Renal cortex interstitium (tissue), 15 donors: ENCODE results near the gene SLC25A46. TPM values are rescaled to one million over a fixed set of nuclear protein-coding genes. Genes with fewer than 3 reads are reported as not detected.
A peak's percentile ranks its signal among the peaks of the same experiment; 100 is the strongest.
"Not testable (repeated sequence)": the region's sequence is repeated elsewhere in the genome, so short reads cannot be mapped to it uniquely, and the experiment has no call there.

Source experiments
- DNase-seq, 11 donors: peaks; one replicate each; pipeline ENCODE4 v3.0.0-alpha.2; 2013; ENCODE audit warnings: low read depth in 9 of 11, low spot score in 4 of 11; ENCODE audit errors: extremely low read depth in 1 of 11
- long read RNA-seq, 16 experiments: transcript quantifications; one replicate each; lab custom pipeline, GENCODE V29; 2026
- polyA plus RNA-seq, 3 donors: library from polyadenylated mRNA; unstranded; fragments of 120-200 nt; gene quantifications; one replicate each; pipeline ENCODE4 v1.2.1, GENCODE V29; 2013; ENCODE audit not compliant: insufficient read length in 3 of 3

SLC25A46 gene
- polyA plus RNA-seq: 10 to 100 TPM; 45.5 to 57.3 (median 54.0) TPM
- long read RNA-seq, donor 1, full-length matches to known transcripts: 10 of 10 reads
- long read RNA-seq, donor 1, partial matches to known transcripts: 0 of 10 reads
- long read RNA-seq, donor 1, other reads (novel, unspliced or antisense): 0 of 10 reads
- long read RNA-seq, donor 2, full-length matches to known transcripts: 8 of 8 reads
- long read RNA-seq, donor 2, partial matches to known transcripts: 0 of 8 reads
- long read RNA-seq, donor 2, other reads (novel, unspliced or antisense): 0 of 8 reads
- long read RNA-seq, donor 3, transcript SLC25A46-201 (8 exons, 2,385 nt): major isoform, 13 of 21 reads
- long read RNA-seq, donor 3, partial matches to known transcripts: 7 of 21 reads
- long read RNA-seq, donor 3, other reads (novel, unspliced or antisense): 0 of 21 reads
- long read RNA-seq, donor 4, full-length matches to known transcripts: 6 of 6 reads
- long read RNA-seq, donor 4, partial matches to known transcripts: 0 of 6 reads
- long read RNA-seq, donor 4, other reads (novel, unspliced or antisense): 0 of 6 reads
- long read RNA-seq, donor 5: 0 reads
- long read RNA-seq, donor 6, full-length matches to known transcripts: 10 of 10 reads
- long read RNA-seq, donor 6, partial matches to known transcripts: 0 of 10 reads
- long read RNA-seq, donor 6, other reads (novel, unspliced or antisense): 0 of 10 reads
- long read RNA-seq, donor 7, transcript SLC25A46-201 (8 exons, 2,385 nt): major isoform, 8 of 9 reads
- long read RNA-seq, donor 7, partial matches to known transcripts: 0 of 9 reads
- long read RNA-seq, donor 7, other reads (novel, unspliced or antisense): 0 of 9 reads
- long read RNA-seq, donor 8: 0 reads
- long read RNA-seq, donor 9, full-length matches to known transcripts: 7 of 7 reads
- long read RNA-seq, donor 9, partial matches to known transcripts: 0 of 7 reads
- long read RNA-seq, donor 9, other reads (novel, unspliced or antisense): 0 of 7 reads
- long read RNA-seq, donor 10, full-length matches to known transcripts: 7 of 7 reads
- long read RNA-seq, donor 10, partial matches to known transcripts: 0 of 7 reads
- long read RNA-seq, donor 10, other reads (novel, unspliced or antisense): 0 of 7 reads
- long read RNA-seq, donor 11, full-length matches to known transcripts: 14 of 14 reads
- long read RNA-seq, donor 11, partial matches to known transcripts: 0 of 14 reads
- long read RNA-seq, donor 11, other reads (novel, unspliced or antisense): 0 of 14 reads
- long read RNA-seq, donor 12, full-length matches to known transcripts: 6 of 6 reads
- long read RNA-seq, donor 12, partial matches to known transcripts: 0 of 6 reads
- long read RNA-seq, donor 12, other reads (novel, unspliced or antisense): 0 of 6 reads
- long read RNA-seq, donor 13: 0 reads
- long read RNA-seq, donor 14, transcript SLC25A46-201 (8 exons, 2,385 nt): major isoform, 7 of 7 reads
- long read RNA-seq, donor 14, partial matches to known transcripts: 0 of 7 reads
- long read RNA-seq, donor 14, other reads (novel, unspliced or antisense): 0 of 7 reads
- long read RNA-seq, donor 15, full-length matches to known transcripts: 6 of 6 reads
- long read RNA-seq, donor 15, partial matches to known transcripts: 0 of 6 reads
- long read RNA-seq, donor 15, other reads (novel, unspliced or antisense): 0 of 6 reads
- long read RNA-seq, donor 16, full-length matches to known transcripts: 26 of 26 reads
- long read RNA-seq, donor 16, partial matches to known transcripts: 0 of 26 reads
- long read RNA-seq, donor 16, other reads (novel, unspliced or antisense): 0 of 26 reads

DNA sequence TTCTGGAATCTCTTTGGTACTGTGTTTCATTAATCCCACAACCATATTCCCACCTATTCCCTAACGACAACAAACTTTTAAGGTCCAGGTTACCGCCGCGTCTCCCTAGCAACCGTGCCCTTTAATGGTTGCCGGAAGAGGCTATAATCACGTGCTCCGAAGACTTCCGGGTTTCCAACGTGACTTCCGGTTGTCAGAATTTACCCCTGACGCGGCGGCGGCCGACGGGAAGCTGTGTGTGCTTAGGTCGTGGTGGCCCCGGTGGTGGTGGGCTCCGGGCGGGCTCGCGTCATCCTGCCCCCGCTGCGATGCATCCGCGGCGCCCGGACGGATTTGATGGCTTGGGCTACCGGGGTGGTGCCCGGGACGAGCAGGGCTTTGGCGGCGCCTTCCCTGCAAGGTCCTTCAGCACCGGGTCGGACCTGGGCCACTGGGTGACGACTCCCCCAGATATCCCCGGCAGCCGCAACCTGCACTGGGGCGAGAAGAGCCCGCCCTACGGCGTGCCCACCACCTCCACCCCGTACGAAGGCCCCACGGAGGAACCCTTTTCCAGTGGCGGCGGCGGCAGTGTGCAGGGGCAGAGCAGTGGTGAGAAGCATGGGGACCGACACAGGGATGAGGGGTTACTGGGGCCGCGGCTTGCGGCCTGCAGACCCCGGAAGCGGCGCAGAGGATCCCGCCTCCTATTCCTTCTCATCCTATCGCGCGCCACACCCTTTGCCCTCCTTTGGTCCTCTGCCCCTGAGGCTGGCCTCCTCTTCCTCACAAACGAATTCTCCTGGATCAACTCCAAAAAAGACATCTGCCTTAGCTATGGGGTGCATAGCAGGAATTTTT lies at the start of gene SLC25A46:
Gene SLC25A46 (plus strand): TSS at position 196 of the 840 bp plus-strand sequence. CDS start 113 bp downstream, at position 309.
- DNase-seq: peak; percentile 83 to 93 (median 89)

DNA sequence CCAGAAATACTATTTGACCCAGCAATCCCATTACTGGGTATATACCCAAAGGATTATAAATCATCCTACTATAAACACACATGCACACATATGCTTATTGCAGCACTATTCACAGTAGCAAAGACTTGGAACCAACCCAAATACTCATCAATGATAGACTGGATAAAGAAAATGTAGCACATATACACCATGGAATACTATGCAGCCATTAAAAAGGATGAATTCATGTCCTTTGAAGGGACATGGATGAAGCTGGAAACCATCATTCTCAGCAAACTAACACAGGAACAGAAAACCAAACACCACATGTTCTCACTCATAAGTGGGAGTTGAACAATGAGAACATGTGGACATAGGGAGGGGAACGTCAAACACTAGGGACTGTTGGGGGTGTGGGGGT lies 48.2 kb upstream of the SLC25A46 start:
- not testable (repeated sequence) for DNase-seq

DNA sequence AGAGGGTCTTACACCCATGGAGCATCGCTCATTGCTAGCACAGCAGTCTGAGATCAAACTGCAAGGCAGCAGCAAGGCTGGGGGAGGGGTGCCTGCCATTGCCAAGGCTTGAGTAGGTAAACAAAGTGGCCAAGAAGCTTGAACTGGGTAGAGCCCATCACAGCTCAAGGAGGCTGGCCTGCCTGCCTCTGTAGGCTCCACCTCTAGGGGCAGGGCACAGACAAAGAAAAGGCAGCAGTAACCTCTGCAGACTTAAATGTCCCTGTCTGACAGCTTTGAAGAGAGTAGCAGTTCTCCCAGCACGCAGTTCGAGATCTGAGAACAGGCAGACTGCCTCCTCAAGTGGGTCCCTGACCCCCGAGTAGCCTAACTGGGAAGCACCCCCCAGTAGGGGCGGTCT lies 46.1 kb upstream of the SLC25A46 start:
- DNase-seq: not testable (repeated sequence)

DNA sequence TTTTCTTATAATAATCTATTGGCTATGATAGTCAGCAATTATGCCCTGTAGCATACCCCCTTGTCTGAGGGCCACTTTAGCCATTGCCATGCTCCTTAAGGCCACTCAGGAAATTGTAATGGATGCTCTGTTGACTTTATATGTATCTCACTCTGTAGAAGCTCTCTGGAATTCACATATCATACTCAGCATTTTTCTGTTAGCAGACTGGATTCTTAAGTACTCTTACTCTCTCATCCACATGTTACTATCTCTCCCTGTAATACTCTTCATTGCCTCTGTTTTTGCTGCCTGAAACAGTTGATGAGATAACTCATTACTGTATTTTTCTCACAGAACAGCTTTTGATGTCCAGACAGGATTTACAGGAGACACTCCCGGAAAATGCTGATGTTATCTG lies 36.5 kb upstream of the SLC25A46 start:
- no peak for DNase-seq

DNA sequence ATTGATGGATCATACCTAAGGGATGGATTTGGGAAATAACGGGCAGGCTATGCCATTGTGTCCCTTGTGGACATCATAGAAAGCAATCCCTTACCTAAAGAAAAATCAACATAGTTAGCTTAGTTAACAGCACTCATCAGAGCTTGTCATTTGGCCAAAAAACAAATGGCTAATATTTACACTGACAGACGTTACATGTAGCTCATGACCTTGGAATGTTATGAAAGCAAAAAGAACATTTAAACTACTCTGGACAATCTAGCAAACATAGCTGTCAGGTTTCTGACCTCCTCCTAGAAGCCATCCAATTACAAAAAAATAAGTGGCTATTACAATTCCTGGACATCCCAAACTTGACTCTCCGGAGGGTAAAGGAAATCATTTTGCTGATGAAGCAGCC lies 36.1 kb upstream of the SLC25A46 start:
- DNase-seq: no peak

DNA sequence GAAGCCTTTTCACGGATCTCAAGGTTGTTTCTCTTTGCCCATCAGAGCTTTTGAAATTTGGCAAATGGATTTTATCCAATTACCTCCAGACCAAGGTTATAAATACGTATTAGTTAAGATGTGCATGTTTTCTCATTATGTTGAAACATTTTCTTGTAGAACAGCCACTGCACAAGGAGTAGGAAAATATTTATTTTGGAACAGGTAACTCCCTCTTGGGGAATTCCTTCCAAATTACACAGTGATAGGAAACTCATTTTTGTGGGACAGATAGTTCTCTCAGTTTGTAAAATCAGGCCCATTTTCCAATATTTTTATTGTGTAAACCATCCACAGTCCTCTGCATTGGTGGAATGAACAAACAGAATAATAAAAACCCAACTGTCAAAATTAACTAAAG lies 35.3 kb upstream of the SLC25A46 start:
- no peak for DNase-seq

DNA sequence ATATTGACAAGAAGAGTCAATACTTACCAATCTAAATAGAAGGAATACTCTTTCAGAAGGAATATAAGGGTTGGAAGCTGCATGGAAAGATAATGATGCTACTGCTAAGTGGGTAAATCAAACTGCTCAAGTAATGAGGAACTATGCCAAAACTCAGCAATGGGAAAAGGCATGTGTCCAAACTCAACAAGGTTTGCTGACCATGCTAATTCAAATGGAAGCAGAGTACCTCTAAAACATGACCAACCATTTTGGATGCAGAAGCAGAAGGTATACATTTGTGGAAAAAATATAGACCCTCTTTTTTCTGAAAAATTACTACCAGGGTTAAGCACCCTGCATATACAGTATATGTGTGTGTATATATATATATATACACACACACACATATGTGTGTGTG lies 33.5 kb upstream of the SLC25A46 start:
- DNase-seq: no peak

DNA sequence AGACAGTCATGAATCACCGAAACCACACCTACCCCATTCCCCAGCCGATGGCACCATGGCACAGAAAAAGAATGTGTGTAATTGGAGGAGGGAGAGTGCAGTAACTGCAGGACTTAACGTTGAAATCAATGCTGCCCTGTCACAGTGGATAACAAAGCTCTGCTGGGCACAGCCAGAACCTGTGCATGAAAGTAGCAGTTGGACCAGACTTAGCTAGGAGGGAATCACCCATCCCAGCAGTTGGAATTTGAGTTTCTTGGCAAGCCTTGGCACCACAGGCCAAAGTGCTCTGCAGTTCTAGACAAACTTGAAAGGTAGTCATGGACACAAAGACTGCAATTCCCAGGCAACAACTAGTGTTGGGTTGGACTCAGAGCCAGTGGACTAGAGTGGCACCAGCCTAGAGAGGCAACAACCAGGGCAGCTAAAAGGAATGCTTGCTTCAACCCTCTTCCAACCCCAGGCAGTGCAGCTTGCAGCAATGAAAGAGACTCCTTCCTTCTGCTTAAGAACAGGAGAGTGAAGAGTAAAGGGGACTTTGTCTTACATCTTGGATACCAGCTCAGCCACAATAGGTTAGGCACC lies 31.5 kb upstream of the SLC25A46 start:
- no peak for DNase-seq

DNA sequence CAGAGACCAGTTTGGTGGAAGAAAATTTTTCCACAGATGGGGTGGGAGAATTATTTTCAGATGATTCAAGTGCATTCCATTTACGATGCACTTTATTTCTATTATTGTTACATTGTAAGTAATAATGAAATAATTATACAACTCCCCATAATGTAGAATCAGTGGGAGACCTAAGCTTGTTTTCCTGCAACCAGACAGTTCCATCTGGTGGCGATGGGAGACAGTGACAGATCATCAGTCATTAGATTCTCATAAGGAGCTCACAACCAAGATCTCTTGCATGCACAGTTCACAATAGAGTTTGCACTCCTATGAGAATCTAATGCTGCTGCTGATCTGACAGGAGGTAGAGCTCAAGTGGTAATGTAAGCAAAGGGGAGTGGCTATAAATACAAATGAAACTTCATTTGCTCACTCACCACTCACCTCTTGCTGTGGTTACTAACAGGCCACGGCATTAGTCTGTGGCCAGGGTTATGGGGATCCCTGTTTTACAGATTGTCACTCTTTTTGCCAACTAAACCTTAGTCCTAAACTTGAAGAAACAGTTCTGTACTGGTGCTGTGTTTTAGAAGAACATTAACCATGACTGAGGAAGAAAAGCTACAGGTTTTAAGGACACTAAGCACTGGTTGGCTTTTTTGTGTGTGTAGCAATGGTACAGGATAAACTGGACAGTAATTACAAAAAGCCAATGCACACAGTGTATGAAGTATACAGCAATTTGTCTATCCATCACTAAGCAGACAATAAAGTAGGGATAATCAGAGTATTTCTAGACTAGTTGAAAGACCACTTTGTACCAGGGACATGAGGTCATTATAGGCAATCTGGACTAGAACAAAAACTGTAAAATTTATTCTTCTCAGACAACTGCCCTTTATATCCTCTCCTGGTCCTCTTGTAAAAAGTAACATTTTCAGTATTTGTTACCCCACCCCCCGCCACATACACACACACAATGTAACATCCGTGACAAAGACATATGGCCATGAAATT lies 22.3 kb upstream of the SLC25A46 start:
- DNase-seq: no peak

DNA sequence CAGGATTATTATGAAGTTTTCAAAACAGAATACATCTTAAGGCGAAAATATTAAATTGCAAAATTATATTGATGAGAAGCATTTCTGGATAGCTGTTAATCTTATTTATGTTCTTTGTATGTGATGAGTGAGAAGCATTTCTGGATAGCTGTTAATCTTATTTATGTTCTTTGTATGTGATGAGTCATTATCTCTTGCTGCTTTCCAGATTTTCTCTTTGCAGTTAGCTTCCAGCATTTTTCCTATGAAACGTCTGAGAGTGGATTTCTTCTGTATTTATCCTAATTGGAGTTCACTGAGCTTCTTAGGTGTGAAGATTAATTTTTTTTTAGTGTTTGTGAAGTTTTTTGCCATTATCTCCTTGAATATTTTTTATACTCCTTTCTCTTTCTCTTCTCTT lies 20.5 kb upstream of the SLC25A46 start:
- no peak for DNase-seq

DNA sequence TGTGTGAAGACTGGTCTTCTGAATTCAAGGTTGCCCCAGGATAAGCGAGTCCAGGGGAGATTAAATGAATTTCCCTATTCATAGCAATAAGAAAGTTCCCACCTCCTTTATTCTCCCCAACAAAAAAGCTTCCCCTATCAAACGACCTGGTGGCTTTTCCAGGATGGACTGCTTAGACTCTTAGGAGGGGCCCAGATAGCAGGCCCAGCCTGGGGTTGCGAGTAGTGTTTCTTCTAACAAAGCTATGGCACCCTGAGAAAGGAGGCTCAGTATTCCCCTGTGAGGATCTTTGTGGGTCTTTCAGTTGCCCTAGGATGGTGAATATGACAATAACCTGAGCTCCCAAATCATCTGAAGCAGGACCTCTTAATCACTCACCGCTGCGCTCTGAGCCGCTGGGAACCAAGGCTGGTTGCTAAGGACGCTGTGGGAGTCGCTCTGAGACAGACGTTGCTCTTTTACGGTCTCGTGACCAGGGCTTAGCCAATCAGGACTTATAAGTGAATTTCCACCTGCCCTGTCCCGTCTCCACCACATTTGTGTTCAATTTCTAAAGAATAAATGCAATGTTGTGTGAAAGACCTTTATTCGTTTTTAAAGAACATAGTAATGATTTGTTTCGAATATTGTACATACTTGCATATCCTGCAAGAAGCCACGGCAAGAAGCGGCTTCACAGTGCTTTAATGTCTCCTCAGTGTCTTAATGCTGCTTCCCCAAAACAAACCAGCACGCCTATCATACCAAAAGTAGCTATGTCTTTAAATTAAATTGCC lies 12.4 kb upstream of the SLC25A46 start, which contains the start of gene TMEM232:
Gene TMEM232 (minus strand): TSS at position 423 of the 776 bp plus-strand sequence. CDS start 59,319 bp downstream, outside the sequence.
- DNase-seq: peak; percentile 38 to 73 (median 52)

DNA sequence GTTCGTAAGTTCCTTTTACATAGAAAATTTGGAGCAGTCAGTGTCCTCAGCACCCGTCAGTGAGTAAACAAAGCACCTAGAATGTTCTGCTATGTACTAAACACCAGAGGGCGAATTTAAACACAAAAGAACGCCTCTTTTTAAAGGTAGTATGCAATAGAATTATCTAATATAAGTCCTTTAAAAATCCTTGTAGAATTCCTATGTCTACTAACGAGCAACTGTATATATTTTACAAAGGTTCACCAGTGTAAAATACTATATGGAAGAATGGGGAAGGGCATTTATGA lies 11.8 kb upstream of the SLC25A46 start:
- DNase-seq: no peak

DNA sequence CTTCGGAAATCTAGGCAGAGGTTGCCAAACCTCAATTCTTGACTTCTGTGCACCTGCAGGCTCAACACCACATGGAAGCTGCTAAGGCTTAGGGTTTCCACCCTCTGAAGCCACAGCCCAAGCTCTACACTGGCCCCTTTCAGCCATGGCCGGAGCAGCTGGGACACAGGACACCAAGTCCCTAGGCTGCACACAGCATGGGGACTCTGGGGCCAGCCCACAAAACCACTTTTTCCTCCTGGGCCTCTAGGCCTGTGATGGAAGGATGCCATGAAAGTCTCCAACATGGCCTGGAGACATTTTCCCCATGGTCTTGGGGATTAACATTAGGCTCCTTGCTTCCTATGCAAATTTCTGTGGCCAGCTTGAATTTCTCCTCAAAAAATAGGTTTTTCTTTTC lies 7.3 kb upstream of the SLC25A46 start:
- not testable (repeated sequence) for DNase-seq

DNA sequence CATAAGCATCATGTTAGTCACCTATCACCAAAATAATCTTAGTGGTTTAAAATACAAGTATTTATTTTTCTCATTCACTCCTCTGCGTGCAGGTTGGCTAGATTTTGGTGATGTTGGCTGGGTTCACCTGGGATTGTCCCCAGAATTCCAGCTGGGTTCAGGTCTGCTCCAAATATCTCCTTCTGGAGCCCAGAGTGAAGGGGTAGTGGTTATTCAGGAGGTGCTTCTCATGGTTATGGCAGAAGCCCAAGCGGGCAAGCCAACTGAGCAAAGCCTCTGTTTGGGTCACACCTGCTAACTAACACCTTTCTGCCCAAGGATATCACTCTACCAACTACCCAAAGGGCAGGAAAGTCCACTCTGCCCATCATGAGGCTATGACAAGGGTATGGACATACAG lies 4.7 kb upstream of the SLC25A46 start:
- no peak for DNase-seq

DNA sequence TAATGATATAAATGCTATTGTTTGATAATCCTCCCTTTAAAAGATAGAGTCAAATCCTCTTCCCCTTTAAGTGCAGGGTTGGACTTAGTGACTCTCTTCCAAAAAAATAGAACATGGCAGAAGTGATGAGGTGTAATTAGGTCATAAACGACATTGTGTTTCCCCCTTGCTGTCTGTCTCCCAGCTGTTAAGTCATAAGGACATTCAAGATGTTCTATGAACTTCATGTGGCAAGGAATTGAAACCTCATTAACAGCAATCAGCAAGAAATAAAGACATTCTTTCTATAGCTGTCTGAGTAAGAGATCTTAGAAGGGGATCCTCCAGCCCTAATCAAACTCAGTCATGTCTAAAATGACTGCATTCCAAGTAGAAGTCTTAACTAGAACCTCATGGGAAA lies 3.3 kb upstream of the SLC25A46 start:
- DNase-seq: no peak
